Lung (tissue), 12 donors: ENCODE data around the gene PNPLA1. TPM values are rescaled to one million over a fixed set of nuclear protein-coding genes. Genes with fewer than 3 reads are reported as not detected.

Experiments
- ATAC-seq: fragments of 200-7000 bp; cut with Tn5 transposase; one replicate; pipeline ENCODE4 v1.9.1; 2020; ENCODE audit warnings: moderate number of reproducible peaks; ENCODE audit not compliant: insufficient read depth, low FRiP score
- DNase-seq, 3 donors: peaks; one replicate each; pipeline ENCODE4 v3.0.0-alpha.2; 2013 to 2017
- H3K27ac ChIP-seq, 2 donors: one replicate each; pipeline ENCODE4 v1.5.1; 2013; ENCODE audit warnings: mild to moderate bottlenecking in 2 of 2, moderate library complexity in 2 of 2, control low read depth in 1 of 2, inconsistent platforms in 1 of 2, low read depth in 1 of 2, low read length in 1 of 2
- H3K27me3 ChIP-seq, 3 donors: one replicate each; pipeline ENCODE4 v1.5.1; 2013; ENCODE audit warnings: low read length in 2 of 3; ENCODE audit not compliant: control insufficient read depth in 3 of 3, insufficient read depth in 3 of 3
- H3K36me3 ChIP-seq, 4 donors: one replicate each; pipeline ENCODE4 v1.5.1; 2013; ENCODE audit warnings: low read length in 4 of 4, mild to moderate bottlenecking in 1 of 4, moderate library complexity in 1 of 4; ENCODE audit not compliant: control insufficient read depth in 4 of 4, insufficient read depth in 4 of 4
- H3K4me1 ChIP-seq, 5 donors: one replicate each; pipeline ENCODE4 v1.5.1; 2013; ENCODE audit warnings: low read length in 5 of 5, mild to moderate bottlenecking in 2 of 5, moderate library complexity in 1 of 5; ENCODE audit not compliant: control insufficient read depth in 5 of 5, insufficient read depth in 5 of 5
- H3K4me3 ChIP-seq: one replicate; pipeline ENCODE4 v1.5.1; 2013; ENCODE audit warnings: mild to moderate bottlenecking, control low read depth, moderate library complexity
- H3K9ac ChIP-seq, 2 donors: one replicate each; pipeline ENCODE4 v1.5.1; 2013; ENCODE audit warnings: low read length in 2 of 2, control low read depth in 1 of 2; ENCODE audit not compliant: insufficient read depth in 1 of 2
- H3K9me3 ChIP-seq, 4 donors: one replicate each; pipeline ENCODE4 v1.5.1; 2013; ENCODE audit warnings: low read length in 3 of 4, mild to moderate bottlenecking in 1 of 4, moderate library complexity in 1 of 4; ENCODE audit not compliant: control insufficient read depth in 4 of 4, insufficient read depth in 3 of 4
- CTCF ChIP-seq: IDR thresholded peaks from 2 replicates; pipeline ENCODE4 v1.5.1; 2012; ENCODE audit warnings: mild to moderate bottlenecking; ENCODE audit errors: control extremely low read depth, extremely low read depth
- WGBS, 2 donors: extraction: QIAGEN DNeasy Blood & Tissue Kit; methylation state at CpG; one replicate each; pipeline ENCODE4 v1.1.7; 2013; 5-methylcytosine and 5-hydroxymethylcytosine counted together
- polyA plus RNA-seq, 2 donors: library from polyadenylated mRNA; stranded (reverse); fragments of 200-250 nt; gene quantifications; one replicate each; pipeline ENCODE4 v1.2.1, GENCODE V29; 2013
- total RNA-seq, 2 donors: library from RNA; depleted of rRNA in 1 of 2; stranded (reverse); fragments of >200 nt in 1 of 2; gene quantifications; one replicate each; pipeline ENCODE4 v1.2.1, GENCODE V29; 2014 to 2021
- donor health status: control.
- donor health status: control.
- donor health status: Bipolar disorder and iron deficiency.
- donor health status: healthy.
- donor health status: DM: yes; HTN: yes; CAD: no.

The PNPLA1 gene
- total and polyA plus RNA-seq, 4 donors, result 0.06 to 5.6 (median 0.89) TPM

DNA sequence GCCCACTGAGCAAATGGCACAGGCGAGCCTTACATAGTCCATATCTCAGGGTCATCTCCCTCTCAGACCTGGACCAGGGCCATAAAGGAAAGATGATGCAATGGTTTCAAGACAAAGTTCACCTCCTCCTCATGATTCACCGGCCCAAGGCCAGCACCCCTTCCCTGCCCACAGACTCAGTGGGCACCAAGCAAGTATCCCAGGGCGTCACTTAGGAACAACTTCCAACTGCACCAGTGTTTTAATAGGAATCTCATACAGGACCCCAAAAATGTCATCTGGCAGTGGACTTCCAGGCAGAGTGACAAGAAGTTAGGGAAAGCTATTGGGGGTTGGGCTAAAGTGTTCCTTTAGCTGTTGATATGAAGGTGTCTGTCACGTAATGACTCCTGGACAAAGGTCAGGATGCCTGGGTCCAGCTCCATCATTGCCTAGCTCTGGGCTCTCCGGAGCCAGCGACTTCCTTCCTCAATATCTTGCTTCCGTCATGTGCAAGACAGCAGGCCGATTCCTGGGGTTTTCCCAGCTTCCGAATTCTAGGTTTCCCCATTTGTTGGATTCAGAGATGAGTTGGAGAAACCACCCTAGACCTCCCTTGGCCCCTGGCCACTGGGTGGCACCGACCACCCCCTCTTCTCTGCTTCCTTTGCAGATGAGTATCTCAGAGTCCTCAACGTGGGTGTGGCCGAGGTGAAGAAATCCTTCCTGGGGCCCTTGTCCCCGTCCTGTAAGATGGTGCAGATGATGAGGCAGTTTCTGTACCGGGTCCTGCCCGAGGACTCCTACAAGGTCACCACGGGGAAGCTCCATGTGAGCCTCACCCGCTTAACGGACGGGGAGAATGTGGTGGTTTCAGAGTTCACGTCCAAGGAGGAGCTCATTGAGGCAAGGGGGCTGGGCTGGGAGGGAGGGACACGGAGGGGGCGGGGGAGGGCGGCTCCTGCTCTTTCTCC, 21.1 kb downstream of the PNPLA1 start:
- H3K9ac ChIP-seq, result no peak overlapping the region
- H3K9me3 ChIP-seq, result no peaks in the 10 kb centered on the region
- H3K27ac ChIP-seq, result no peak overlapping the region
- H3K4me3 ChIP-seq, result no peak overlapping the region
- H3K4me1 ChIP-seq, result no peaks in the 10 kb centered on the region
- WGBS, 2 donors, result 30 to 47% methylated on average over 23 of the region's 23 CpGs
- TF ChIP-seq CTCF, result no peak
- H3K36me3 ChIP-seq, result no peaks in the 10 kb centered on the region
- ATAC-seq, result peak; percentile 53
- peaks cover 0 to 8% (median 2%) of the 10 kb centered on the region in 3 donors for H3K27me3 ChIP-seq
- DNase-seq, result no peak

DNA sequence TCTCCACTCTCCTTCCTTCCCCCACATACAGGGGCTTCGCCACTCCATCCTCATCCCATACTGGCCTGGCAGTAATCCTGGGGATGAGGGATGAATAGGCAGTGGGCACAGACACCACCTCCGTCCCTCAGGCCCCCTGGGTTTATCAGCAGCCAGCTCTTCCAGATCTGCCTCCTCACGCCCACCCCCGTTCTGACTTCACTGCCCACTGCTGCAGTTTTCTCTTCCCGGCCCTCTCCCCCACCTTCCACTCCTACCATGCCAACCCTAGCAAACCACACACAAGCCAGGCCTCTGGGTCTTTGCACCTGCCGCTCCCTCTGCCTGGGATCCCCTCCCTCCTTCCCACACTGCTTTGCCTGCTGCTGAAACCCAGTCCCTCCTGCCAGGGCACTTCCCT, 22.3 kb downstream of the PNPLA1 start:
- ATAC-seq (no peak), DNase-seq (no peak)
- Histone ChIP-seq H3K9ac (no peak overlapping the region), H3K27ac (no peak overlapping the region), H3K4me3 (no peak overlapping the region), H3K27me3 (peaks cover 0 to 6% (median 0%) of the 10 kb centered on the region in 3 donors), H3K9me3 (no peaks in the 10 kb centered on the region), H3K4me1 (no peaks in the 10 kb centered on the region), H3K36me3 (no peaks in the 10 kb centered on the region)
- no peak for TF ChIP-seq CTCF
- 78 to 89% methylated on average over 6 of the region's 6 CpGs for WGBS, 2 donors

GRCh38 chr6:36296240-36296639, 26.4 kb downstream of the PNPLA1 start:
- no peaks in the 10 kb centered on the region for H3K4me1 ChIP-seq
- 26 to 51% methylated on average over 1 of the region's 1 CpG for WGBS, 2 donors
- ATAC-seq, result no peak

More at GRCh38 chr6:36296240-36296639, 26.4 kb downstream of the PNPLA1 start:
- H3K36me3 ChIP-seq, result no peaks in the 10 kb centered on the region
- no peaks in the 10 kb centered on the region for H3K27me3 ChIP-seq
- TF ChIP-seq CTCF, result no peak
- no peak overlapping the region for H3K4me3 ChIP-seq
- H3K9ac ChIP-seq, result no peak overlapping the region
- H3K27ac ChIP-seq, result no peak overlapping the region
- DNase-seq, result no peak
- no peaks in the 10 kb centered on the region for H3K9me3 ChIP-seq
